HG02798 (cell line): ENCODE data around the gene RAB29.
A peak's percentile ranks its signal among the peaks of the same experiment; 100 is the strongest.

Experiments used
- ATAC-seq: cut with Tn5 transposase; IDR thresholded peaks from one replicate; pipeline ENCODE4 v1.9.1; 2021; ENCODE audit warnings: mild to moderate bottlenecking; ENCODE audit not compliant: unreplicated experiment, poor library complexity

RAB29 gene

DNA sequence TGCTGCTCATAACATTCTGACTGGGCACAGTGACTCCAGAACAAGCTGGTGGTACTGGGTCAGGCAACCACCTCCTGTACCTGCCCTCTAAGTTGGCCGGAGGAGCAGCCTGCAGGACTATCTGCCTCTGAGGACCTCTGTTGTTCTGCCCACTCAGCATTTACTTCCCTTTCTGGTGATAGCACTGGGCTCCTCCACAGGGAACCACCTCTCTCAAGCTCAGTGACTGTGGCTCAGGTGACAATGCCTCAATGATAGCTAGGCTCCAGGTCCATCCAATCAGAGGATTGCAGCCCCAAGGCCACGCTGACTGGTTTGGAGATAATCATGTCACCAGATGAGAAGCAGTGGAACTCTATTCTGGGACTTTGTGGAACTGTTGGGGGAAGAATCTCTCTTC lies 21.9 kb upstream of the RAB29 start:
- no peak for ATAC-seq

DNA sequence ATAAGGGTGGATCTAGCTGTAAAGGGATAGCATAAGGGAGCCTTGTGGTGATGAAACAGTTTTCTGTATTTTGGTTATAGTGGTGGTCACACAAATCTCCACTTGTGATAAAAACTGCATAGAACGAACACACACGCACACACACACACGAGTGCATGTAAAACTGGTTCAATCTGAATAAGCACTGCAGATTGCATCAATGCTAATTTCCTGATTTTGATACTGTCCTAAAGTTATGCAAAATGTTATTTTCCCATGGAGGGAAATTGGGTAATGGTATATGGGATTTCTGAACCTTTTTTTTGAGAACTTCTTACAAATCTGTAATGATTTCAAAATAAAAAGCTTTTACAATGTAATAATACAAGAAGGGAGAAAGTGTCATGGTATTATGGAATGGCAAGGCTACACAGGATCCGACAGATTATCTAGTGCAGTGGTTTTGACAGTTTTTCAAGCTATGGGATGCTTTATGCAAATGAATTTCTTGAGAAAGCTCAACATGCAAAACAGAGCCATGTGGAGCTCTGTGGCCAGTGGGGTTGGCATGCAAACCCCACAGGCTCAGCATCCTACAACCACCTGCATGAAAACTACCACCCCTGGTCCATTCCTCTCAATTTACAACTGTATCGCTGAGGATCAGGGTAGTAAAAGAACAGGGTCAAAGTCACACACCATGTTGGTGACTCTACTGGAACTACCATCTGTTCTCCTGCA lies 18.9 kb upstream of the RAB29 start:
- ATAC-seq: peak; percentile 62

DNA sequence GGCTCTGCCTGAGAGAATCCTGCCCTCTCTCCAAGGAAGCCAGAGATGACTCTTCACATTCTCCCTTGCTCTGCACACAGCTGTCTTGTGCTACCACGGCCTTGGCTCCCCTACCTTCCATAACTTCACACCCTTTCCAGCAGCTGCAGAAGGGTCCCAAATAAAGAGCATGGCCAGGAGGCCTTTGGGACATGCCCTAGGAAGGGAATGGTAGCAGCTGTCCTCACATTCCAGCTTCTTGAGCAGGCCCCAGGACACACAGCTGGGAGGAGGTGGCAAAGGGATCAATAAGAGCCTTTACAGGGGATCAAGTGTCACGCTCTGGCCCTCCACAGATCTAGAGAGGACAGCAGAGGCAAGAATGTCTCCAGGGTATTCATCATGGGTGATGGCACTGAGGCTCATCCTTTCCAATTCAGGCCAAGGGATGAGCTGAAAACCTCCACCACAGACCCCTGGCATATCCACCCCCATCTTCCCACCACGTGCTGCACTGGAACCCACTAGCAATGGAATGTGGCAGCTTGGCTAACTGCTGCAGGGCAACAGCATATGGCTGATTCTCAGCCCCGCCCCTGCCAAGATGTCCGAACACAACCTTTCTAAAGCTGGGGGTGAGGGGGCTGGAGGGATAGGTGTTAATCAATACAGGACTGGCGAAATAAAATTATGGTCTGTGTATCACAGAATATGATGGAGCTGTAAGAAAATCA lies 17.8 kb upstream of the RAB29 start:
- ATAC-seq: no peak

DNA sequence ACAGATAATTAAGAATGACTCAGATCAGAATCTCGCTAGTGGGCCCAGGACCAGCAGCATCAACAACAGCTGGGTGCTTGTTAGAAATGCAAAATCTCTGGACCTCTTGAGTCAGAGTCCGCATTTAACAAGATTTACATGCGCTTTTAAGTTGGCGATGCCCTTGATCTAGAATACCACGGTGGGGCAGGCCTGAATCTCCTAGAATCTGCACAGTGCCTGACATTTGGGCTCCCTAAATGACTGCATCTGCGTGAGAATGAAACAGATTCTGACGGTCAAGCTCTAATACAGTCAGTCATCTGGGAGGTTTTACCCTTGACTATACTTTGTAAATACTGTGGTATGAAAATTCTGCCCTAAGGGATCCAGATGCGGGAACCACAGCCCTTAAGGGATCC lies 17.2 kb upstream of the RAB29 start:
- peak; percentile 47 for ATAC-seq

DNA sequence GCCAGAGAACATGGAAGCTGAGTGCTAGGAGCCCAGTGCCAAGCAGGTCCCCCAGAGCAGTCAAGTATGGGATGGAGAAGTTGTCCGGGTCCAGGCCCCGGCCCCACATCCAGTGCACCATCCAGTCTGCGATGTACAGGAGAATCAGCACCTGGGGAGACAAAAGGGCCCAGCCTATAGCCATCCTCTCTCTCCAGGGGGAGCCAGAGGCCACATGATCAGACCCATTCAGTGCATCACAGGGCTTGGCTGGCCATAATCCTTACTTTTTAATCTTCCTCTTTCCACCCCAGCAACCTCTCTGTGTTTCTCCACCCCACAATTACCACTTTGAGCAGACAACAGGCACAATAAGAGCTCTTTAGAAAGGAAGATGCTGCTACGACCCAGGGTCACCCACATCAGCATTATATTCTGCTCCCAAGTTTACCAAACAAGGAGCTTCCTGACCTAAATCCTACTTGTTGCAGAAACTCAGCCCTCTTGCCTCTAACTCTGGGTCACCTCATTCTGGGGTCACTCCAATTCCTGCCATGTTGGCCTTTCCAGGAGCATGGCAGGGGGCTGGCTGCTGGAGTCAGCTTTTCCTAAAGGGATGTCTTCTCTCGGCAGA lies 16.4 kb upstream of the RAB29 start:
- ATAC-seq: peak; percentile 63

DNA sequence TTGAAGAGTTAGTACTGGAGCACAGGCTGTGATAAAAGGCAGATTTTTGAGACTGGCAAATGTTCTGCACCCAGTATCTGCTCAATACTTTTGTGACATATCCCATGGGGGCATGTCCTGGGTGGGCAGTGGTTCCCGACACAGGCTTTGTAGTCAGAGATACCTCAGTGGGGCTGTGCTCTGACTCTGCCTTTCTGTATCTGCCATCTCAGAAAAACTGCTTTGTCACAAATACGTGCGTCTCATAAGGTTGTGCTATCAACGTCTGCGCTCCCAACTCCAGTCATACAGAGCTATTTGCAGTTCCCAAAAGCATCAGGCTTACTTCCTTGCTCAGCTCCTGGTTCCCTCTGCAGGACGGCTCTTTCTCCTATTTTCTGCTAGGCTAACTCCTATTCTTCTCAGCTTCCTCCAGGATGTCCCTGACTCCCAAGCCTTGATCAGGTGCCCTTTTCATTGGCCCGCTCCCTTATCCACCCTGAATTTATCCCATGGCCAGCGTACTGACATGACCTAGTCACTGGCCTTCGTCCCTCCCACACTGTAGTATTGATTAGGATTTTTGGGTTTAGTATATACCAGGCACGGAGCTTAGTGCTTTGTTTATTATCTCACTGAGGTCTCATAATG lies 12.1 kb upstream of the RAB29 start:
- no peak for ATAC-seq

DNA sequence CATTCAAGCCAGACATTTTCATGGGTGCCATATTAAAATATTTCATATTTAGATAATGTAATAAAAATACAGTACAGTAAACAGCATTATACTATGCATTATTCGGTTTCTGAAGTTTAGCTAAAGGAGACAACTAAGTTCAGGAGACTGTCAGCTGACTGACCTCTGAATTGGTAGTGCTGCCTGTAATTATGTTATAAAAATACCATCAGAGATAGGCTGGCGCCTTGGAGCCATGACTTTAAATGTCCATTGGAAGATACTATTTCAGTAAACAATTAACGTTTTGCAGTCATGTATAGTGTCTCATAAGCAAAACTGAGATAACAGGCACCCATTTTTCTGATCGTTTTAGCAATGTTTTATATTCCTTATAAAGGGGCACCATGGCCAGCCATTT lies 11.3 kb upstream of the RAB29 start:
- ATAC-seq: no peak

DNA sequence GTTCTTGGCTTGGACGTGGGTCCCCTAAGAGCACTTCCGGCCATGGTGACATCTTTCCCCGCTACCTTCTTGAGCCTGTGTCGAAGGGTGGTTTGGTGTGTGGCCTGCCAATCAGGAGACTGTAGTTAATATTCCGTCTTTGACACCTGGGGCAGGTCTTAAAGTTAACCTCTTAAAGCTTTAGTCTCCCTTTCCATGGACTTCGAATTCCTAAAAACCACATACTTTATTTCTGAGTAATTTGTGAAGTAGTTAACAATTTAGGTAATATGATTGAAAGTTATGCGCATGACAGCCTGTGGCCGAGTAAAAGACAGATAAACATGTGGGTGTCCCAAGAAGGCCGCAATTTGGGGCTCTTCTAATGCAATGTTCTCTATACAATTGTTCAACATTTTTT lies 10.2 kb upstream of the RAB29 start:
- ATAC-seq: no peak

DNA sequence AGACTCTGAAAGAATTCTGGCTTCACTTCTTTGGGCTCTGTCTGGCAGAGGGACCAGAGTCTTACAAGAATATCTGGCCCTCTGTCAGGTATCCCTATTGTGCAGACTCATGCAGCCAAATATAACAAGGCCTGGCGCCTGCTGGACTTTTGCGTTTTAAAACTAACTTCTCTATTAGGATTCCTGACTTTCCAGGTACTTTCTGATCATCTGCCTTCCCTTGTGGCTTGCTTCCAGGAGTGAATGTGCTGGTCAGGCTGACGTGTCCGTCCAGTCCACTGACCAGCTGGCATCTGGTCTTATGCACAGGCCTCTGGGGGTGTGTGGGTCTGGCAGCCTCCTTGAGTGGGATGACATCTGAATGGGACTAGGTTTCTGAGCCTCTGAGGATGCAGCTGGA lies 8.6 kb upstream of the RAB29 start:
- ATAC-seq: no peak

DNA sequence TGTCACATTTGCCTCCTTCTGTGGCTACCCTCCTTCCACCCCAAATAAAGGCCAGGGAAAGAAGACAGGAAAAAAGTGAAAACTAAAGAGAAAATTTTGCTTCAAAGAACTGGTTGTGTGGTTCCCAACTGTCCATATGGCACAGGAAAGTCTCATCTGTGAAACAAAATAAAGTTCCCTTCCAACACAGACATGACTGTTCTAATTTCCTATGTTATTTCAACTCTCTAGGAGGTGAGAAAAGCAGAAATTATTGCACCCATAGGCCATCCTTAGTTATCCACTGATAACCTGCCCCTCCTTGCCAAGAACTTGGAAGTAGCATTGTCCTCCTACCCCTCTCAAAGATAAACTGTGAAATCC lies 8.1 kb upstream of the RAB29 start:
- no peak for ATAC-seq

DNA sequence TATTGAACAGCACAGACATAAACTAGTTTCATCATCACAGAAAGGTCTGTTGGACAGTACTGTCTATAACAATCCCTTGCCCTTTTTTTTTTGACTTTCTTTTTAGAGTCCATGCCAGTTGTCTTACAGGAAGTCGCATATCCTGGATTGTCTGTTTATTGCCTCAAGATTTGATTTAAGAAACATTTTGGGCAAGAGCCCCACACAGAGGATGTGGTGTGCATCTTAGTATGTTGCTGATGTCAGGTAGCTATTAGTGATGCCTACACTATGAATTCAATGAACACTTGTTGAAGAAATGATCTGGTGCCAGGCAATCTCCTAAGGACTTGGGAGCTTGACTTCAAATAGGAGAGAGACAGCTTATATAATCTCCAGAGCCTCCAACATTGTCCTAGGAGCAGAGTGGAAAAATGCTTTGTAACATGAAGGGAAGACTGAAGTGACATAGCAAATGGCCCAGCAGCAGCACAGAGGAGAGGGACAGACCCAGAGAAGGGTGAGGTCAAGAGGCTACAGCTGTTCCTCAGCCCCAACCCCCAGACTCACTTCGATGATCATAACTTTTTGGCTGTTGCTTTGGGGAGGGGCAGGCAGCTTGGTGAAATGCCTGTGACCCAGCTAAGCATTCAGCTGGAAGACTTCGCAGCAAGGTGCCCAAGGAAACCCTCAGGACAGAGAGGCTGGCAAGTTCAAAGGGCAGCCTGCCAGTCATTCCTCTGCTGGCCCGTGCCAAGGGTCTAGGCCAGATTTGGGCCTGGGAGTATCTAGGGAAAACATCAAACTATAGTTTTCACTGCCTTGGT lies 7.5 kb upstream of the RAB29 start:
- no peak for ATAC-seq

DNA sequence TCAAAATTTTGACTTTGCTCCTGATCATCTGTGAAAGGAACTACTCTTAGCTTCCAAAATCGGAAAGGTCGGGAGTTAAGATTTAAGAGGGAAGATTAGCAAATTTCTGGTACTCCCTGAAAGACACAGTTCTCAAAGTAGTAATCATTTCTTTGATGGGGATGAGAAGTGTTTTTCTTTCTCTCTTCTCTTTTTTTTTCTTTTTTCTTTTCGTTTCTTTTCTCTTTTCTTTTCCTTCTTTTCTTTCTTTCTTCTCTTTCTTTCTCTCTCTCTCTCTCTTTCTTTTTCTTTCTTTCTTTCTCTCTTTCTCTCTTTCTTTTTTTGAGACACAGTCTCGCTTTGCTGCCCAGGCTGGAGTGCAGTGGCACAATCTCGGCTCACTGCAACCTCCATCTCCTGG lies 5.1 kb upstream of the RAB29 start:
- no peak for ATAC-seq

DNA sequence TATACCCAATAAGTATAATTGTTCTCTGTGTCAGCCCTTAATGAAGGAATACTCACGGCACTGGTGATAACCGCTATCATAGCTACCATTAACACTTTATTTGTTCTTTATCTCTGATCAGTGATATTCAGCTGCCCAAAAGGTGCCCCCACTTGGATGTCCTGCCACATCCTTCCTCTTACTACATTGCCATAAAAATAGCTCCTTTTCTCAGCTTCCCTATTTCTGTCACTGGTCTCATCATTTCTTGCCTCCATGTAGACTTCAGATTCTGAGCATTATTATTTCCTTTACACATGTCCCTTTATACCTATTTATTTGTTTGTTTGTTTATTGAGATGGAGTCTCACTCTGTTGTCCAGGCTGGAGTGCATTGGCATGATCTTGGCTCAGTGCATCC lies 2.7 kb upstream of the RAB29 start:
- ATAC-seq: no peak

DNA sequence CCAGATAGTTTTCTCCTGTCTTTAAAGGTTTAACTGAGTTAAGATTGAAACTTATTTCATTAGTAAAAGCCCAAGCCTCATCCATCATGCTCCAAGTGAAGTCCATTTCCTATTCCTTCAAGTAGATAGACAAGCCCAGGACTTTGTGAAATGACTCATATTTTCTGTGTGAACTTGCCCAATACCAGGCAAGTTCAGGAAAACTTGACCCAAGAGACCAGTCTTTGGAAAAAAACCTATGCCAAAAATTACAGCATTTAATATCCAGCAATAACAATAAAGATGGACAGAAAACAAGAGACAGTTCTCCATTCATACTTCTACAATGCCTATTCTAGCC lies 405 bp upstream of the RAB29 start:
- no peak for ATAC-seq

DNA sequence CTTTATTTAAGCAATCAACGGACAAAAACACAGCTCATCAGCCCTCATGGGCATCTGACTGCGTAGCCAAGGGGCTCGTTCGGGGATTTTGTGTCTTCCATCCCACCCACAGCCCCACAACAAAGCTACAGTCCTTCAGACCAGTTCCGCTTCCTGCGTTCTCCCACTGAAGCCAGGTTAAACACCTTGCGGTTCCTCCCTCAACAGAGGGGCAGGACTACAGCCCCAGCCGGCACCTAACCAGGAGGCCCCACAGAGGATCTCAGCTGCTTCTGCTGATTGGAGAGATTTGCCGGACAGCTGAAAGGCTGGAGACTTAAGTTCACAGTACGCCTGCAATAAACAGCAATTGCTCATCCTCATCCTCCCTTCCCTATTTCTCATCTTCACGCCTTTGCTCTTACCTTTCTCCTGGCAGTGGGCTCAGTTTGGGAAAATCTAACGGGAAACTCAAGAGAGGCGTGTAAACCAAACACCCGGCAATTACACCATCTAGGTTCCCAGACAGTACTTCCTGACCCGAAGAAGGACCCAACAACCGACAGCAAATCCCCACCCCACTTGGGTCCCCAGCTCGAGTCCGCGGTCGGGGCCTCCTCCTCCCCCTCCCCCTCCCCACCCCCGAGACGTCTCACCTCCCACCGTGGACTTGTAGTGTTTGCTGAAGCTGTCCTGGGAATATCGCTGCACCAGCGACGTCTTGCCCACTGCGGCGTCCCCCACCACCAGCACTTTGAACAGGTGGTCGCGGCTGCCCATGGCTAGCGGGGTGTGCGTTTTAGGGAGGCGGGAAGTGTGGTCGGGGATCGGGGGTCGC lies 876 bp downstream of the RAB29 start:
- peak; percentile 34 for ATAC-seq

DNA sequence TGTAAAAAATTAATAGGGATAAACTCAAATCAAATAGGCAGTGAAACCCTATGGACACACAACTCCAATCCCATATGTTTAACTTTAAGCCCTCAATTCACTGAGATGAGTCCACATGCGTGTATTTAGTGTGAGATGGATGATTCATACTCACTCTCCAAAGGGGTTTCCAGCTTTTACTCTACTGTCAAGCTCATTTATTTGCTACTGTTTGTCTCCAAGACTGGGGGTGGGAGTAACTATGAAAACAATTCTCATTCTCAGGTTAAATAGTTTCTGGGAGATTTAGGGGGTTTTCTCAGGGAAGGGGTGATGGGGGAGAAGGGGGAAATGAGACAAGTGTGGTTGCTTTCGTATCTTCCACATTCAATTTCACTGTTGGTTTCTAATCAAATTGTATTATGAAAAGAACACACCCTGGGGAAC lies 2.7 kb downstream of the RAB29 start:
- ATAC-seq: no peak

DNA sequence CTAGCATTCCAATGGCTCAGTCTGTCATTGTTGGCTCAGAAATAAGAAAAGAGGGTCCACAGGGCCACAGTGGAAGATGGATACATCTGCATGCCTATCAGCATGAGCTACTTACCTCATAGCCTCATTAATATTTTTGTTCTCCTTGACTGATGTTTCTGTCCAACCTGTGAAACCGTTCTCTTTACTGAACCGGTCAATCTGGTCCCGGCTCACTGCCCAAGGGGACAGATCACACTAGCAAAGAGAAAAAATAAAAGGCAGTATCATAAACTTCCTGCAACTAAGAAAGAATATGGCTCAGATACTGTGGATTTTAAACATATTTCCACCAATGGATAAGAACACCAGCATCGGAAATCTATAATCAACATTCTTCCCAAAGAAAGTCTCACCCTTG lies 4.7 kb downstream of the RAB29 start:
- ATAC-seq: no peak

DNA sequence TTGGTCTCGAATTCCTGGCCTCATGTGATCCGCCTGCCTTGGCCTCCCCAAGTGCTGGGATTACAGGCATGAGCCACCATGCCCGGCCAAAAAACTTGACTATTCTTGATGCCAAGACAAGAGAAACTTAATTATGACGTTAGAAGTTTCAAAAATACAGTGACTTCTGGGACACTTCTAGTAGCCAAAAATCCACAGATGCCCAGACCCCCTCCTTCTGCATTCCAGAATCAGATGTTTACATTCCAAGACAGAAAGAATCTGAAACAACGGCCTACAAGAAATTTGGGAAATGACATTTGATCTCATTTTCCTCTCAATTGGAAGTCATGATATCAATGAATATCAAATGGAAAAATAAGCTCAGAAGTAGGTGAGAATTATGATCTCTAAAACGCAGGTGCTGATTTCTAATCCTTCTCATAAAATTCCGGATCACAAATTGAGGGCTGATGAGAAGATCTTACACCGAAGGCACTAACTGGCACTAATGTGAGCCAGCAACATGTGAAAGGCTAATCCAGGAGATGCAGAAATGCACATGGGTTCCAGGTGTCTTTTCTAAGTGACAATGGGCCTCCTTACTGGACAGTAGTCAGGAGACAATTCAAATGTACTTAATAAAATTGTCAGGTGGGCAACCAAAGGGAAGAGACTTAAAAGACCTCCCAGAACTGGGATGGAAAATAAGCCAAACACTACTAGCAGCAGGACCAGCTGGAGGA lies 5.5 kb downstream of the RAB29 start:
- ATAC-seq: no peak

DNA sequence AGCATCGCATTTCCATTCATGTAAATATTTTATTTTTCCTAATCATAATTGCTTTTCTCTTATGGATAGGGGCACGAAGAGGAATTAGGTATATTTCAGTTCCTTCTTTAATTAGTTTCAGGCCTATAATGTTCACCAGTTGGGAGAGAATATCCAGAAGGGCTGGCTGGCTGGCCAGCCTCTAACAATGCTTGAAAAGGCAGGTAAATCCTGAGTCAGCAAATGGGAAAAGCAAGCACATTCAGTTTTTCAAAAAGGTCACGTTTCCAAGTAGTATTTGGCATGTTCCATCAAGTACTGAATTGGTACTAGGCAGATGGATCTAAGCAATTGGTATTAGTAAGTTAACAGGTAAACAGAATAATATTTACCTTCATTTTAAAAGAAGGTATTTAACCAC lies 8.0 kb downstream of the RAB29 start:
- no peak for ATAC-seq
